Esophagus squamous epithelium (tissue), 5 donors: ENCODE measurements around the gene KCTD17. TPM values are rescaled to one million over a fixed set of nuclear protein-coding genes. Genes with fewer than 3 reads are reported as not detected.

Experiments
- DNase-seq: peaks from one replicate; lab custom pipeline; 2025; lab: John Stamatoyannopoulos, UW
- H3K27ac ChIP-seq, 4 donors: fragments of 200-600 bp; sonication (generic); one replicate each; pipeline ENCODE4 v1.5.1; 2016 to 2019; ENCODE audit warnings: mild to moderate bottlenecking in 1 of 4
- H3K27me3 ChIP-seq, 4 donors: fragments of 200-600 bp; sonication (generic); 1 replicate in 3 of 4; 2 replicates in 1 of 4; pipeline versions ENCODE4 v1.5.1 to v1.6.0; 2017 to 2021; ENCODE audit warnings: antibody characterized with exemption in 1 of 4
- H3K36me3 ChIP-seq, 3 donors: fragments of 200-600 bp; sonication (generic); one replicate each; pipeline ENCODE4 v1.5.1; 2016 to 2019
- H3K4me1 ChIP-seq, 3 donors: fragments of 200-600 bp; sonication (generic); one replicate each; pipeline ENCODE4 v1.5.1; 2017 to 2019
- H3K4me3 ChIP-seq, 4 donors: fragments of 200-600 bp; sonication (generic); 1 replicate in 3 of 4; 2 replicates in 1 of 4; pipeline ENCODE4 v1.5.1; 2016 to 2019; ENCODE audit warnings: mild to moderate bottlenecking in 2 of 4, moderate library complexity in 1 of 4
- H3K9me3 ChIP-seq, 3 donors: fragments of 200-600 bp; sonication (generic); one replicate each; pipeline ENCODE4 v1.5.1; 2016 to 2019
- CTCF ChIP-seq, 6 experiments: fragments of 450-650 bp in 4 of 6; fragments of 200-600 bp in 2 of 6; sonication (generic) in 2 of 6; IDR thresholded peaks; one replicate each; pipeline ENCODE4 v1.5.1; 2016 to 2019; ENCODE audit warnings: antibody characterized with exemption in 6 of 6, mild to moderate bottlenecking in 4 of 6, moderate library complexity in 4 of 6
- POLR2A ChIP-seq, 4 donors: fragments of 450-650 bp; IDR thresholded peaks; one replicate each; pipeline ENCODE4 v1.6.1; 2017; ENCODE audit warnings: antibody characterized with exemption in 4 of 4, mild to moderate bottlenecking in 4 of 4, moderate library complexity in 3 of 4
- WGBS, 2 donors: methylation state at CpG; one replicate each; pipeline ENCODE4 v1.1.5; 2018; 5-methylcytosine and 5-hydroxymethylcytosine counted together
- intact Hi-C: fragments of 100-400 bp; cut with DNase I; formaldehyde crosslinking; loops from one replicate; pipeline ENCODE4 v1.15.0; 2022
- total RNA-seq, 4 donors: library from RNA; depleted of rRNA; stranded (reverse); fragments of >200 nt; gene quantifications; one replicate each; pipeline ENCODE4 v1.1.0, GENCODE V29; 2016
- donor health status: DM: yes; HTN: yes; CAD: no.

Gene KCTD17
- total RNA-seq, 4 donors from 2014 or later: 1.1 to 10.7 (median 6.5) TPM

GRCh38 chr22:37053310-37054055 lies 1.9 kb downstream of the KCTD17 start:
- no peak for DNase-seq
- intact Hi-C loops: no loop called here
- no peaks in the 10 kb centered on the region for H3K27me3 ChIP-seq
- 61% methylated on average over 3 of the region's 16 CpGs; no CpG with 5 or more reads in 1 of the 2 donors for WGBS, 2 donors
- H3K9me3 ChIP-seq: no peaks in the 10 kb centered on the region
- peak overlapping the region in 3 of 4 donors; percentile 25 to 71 (median 68) for H3K27ac ChIP-seq
- peaks cover 13 to 41% (median 23%) of the 10 kb centered on the region in 3 donors for H3K4me1 ChIP-seq
- no peak overlapping the region for H3K4me3 ChIP-seq
- peaks cover 0 to 40% (median 0%) of the 10 kb centered on the region in 3 donors for H3K36me3 ChIP-seq
- TF ChIP-seq POLR2A (IDR thresholded peaks at IDR 0.05): no peak
- TF ChIP-seq CTCF (IDR thresholded peaks at IDR 0.05): no peak

- Histone ChIP-seq H3K4me3 (no peak overlapping the region), H3K4me1 (peaks cover 13 to 41% (median 23%) of the 10 kb centered on the region in 3 donors), H3K36me3 (peaks cover 0 to 46% (median 0%) of the 10 kb centered on the region in 3 donors), H3K27ac (peak overlapping the region in 3 of 4 donors; percentile 25 to 71 (median 68)), H3K27me3 (no peaks in the 10 kb centered on the region), H3K9me3 (no peaks in the 10 kb centered on the region)
- WGBS, 2 donors: no CpG with 5 or more reads among the region's 8 CpGs
- no peak for DNase-seq
- intact Hi-C loops: no loop called here
- TF ChIP-seq POLR2A (IDR thresholded peaks at IDR 0.05) (no peak), CTCF (IDR thresholded peaks at IDR 0.05) (no peak)
Observed at GRCh38 chr22:37054056-37054395, 2.5 kb downstream of the KCTD17 start.

GRCh38 chr22:37054600-37055365 lies 3.2 kb downstream of the KCTD17 start:
- peaks cover 13 to 41% (median 23%) of the 10 kb centered on the region in 3 donors for H3K4me1 ChIP-seq
- no peak overlapping the region for H3K4me3 ChIP-seq

GRCh38 chr22:37056246-37056645 lies 4.7 kb downstream of the KCTD17 start:
- Histone ChIP-seq H3K4me3 (no peak overlapping the region), H3K4me1 (peaks cover 13 to 37% (median 23%) of the 10 kb centered on the region in 3 donors), H3K9me3 (no peaks in the 10 kb centered on the region), H3K27me3 (no peaks in the 10 kb centered on the region), H3K27ac (no peak overlapping the region), H3K36me3 (peaks cover 4 to 68% (median 4%) of the 10 kb centered on the region in 3 donors)
- 94 to 95% methylated on average over 9 to 13 of the region's 13 CpGs for WGBS, 2 donors
- intact Hi-C loops: no loop called here
- no peak for DNase-seq
- TF ChIP-seq CTCF (IDR thresholded peaks at IDR 0.05) (no peak), POLR2A (IDR thresholded peaks at IDR 0.05) (no peak)

More at GRCh38 chr22:37054600-37055365, 3.2 kb downstream of the KCTD17 start:
- H3K27ac ChIP-seq: no peak overlapping the region
- no peaks in the 10 kb centered on the region for H3K9me3 ChIP-seq
- intact Hi-C loops: no loop called here
- TF ChIP-seq CTCF (IDR thresholded peaks at IDR 0.05): no peak
- TF ChIP-seq POLR2A (IDR thresholded peaks at IDR 0.05): no peak
- no peak for DNase-seq
- 89 to 91% methylated on average over 9 to 16 of the region's 20 CpGs for WGBS, 2 donors
- H3K27me3 ChIP-seq: no peaks in the 10 kb centered on the region
- H3K36me3 ChIP-seq: peaks cover 0 to 53% (median 0%) of the 10 kb centered on the region in 3 donors

- peaks cover 4 to 71% (median 4%) of the 10 kb centered on the region in 3 donors for H3K36me3 ChIP-seq
- no peak overlapping the region for H3K27ac ChIP-seq
- peaks cover 9 to 27% (median 17%) of the 10 kb centered on the region in 3 donors for H3K4me1 ChIP-seq
- H3K27me3 ChIP-seq: no peaks in the 10 kb centered on the region
- WGBS, 2 donors: 71 to 100% methylated on average over 1 to 4 of the region's 9 CpGs
- TF ChIP-seq POLR2A (IDR thresholded peaks at IDR 0.05) (no peak), CTCF (IDR thresholded peaks at IDR 0.05) (no peak)
- no peak for DNase-seq
- no peak overlapping the region for H3K4me3 ChIP-seq
- no peaks in the 10 kb centered on the region for H3K9me3 ChIP-seq
- intact Hi-C loops: no loop called here
Observed at GRCh38 chr22:37057226-37057625, 5.7 kb downstream of the KCTD17 start.
